GM18517 (cell line): ENCODE measurements around the gene DPM2.

Experiments used
- ATAC-seq: cut with Tn5 transposase; IDR thresholded peaks from one replicate; pipeline ENCODE4 v1.9.1; 2021; ENCODE audit warnings: mild to moderate bottlenecking, moderate library complexity; ENCODE audit not compliant: unreplicated experiment

Gene DPM2

DNA sequence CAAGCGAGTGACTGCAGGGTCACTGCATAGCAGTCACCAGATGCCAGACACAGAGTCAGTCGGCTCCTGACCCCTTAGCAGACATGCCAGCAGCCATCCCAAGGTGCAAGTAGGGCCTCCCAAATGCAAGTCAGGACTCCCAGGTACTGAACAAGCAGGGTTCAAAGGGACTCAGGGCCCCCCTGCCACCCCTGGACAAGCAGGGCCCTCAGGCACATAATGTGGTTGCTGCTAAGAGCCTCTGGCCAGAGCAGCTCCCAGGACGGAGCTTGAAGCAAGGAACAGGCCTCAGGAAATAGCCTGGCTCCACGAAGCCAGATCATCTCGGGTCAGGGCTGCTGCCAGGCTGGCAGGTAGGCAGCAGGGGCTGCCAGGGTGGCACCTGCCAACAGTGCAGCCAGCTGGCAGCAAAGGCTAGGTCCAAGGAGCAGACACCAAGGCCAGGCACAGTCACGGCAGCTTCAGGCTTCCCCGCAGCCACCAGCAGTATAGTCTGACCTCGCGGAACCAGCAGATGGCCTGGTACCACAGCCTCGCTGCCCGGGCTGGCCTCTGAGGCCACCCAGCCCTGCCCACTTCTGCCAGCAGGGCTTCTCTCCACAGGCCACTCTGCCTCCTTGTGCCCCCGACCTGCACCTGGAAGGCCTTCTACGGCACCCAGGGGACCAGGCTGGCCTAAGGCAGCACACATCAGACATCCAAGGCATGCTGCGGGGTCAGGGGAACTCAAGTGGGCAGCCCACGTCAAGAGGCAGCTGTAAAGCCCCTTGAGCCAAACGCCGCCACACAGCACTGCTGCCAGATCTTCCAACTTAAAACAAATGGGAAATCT, 35.7 kb upstream of the DPM2 start:
- no peak for ATAC-seq

DNA sequence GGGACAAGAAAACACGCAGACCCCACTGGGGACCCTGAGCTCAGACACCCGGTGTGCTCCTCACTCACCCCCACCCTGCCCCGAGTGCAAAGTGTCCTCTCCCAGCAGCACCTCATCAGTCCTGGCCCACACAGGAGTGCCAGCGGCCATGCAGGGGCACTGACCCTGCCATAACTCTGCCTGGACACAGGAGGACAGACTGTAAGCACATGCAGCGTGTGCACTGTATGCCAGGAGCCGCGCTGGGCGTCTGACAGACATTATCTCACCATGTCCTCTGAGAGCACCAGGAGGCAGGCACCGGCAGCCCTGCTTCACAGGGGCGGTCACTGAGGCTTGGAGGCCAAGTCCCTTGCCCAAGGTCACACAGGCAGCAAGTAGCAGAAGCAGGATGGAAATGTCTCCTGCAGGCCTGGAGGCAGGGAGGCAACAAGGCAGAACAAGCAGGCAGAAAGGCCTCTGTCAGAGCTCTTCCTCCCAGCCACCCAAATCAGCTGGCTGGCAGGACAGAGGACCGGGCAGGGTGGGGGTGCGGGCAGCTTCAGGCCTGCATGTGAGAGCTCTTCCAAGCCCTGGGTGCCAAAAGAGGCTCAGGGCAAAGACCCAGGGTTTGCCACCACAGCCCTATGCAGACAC, 34.7 kb upstream of the DPM2 start:
- ATAC-seq: no peak

GRCh38 chr9:127971357-127972235, 33.9 kb upstream of the DPM2 start:
- no peak for ATAC-seq

DNA sequence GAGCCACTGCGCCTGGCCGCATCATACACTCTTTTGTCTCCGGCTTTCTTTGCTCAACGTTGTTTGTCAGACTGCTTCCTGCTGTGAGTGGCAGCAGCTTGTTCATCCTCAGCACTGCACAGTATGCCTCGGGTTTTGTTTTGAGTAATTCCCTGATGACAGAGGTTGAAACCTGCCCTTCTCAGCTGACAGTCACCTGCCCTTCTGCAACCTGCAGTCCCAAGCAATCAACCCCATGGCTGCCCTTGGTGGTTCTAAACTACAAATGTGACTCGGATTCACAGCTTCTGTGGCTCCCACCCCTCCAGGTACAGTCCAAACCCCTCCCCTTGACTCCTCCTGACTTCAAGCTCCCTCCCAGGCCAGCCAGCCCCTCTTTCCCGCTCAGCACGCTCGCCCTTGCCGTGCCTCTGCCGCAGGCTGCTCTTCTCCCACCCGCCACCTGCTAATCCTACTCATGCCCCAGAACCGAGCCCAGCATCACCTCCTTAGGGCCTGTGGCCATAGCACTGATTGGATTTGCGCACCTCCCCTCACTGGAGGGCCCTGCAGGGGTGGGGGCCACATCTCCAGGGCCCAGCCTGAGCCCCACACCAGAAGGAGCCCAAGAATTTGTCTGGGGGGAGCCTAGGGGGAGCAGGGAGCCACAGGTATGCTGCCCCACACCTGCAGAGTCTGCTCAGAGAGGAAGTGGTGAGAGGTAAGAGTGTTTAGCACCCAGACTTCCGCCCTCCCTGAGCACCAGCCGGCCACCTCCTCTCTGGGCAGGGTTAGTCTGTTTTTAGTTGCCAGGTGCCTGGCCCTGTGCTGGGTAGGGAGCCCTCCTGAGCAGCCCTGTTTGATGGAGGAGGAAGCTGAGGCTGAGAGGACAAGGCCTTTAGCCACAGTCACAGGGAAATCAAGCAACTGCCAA, 33.0 kb upstream of the DPM2 start:
- ATAC-seq: peak; percentile 92

GRCh38 chr9:127968700-127969383, 31.2 kb upstream of the DPM2 start:
- no peak for ATAC-seq

- no peak for ATAC-seq
These were observed 30.4 kb upstream of the DPM2 start for GRCh38 chr9:127968042-127968441.

- ATAC-seq: no peak
These were observed 29.6 kb upstream of the DPM2 start for GRCh38 chr9:127967151-127967809.

DNA sequence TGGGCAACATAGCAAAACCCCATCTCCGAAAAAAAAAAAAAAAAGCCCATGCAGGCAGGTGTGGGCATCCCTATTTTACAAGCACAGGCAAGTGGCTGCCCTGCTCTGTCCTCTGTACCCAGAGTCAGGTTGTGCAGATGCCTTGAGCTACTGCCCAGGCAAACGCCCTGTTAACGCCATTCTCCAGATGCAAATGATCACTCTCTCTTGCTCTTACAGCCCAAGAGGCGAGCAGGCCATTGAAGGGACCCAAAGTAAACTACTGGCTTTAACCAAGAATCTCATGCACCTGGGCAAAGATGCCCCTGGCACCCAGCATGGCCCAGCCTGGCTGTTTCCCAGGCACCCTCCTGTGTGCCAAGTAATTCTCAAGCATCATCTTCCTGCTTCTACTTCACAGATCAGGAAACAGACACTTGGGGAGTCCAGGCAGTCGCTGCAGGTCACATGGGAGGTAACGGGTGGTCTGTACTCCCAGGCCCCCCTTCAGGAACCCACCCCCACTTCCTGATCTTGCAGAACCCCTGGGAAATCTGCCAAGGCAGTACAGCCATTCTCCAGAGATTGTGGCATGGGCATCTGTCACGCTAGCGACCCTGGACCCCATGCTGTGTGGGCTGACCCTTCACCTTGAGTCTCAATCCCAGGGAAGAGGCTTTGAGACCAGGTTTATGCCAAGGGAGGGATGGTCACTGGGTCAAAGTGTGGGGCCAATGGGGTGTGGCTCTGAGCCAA, 28.9 kb upstream of the DPM2 start:
- ATAC-seq: no peak

GRCh38 chr9:127965953-127966352, 28.3 kb upstream of the DPM2 start:
- no peak for ATAC-seq

- ATAC-seq: no peak
These were observed 25.9 kb upstream of the DPM2 start for GRCh38 chr9:127963359-127964064.

- no peak for ATAC-seq
These were observed 25.3 kb upstream of the DPM2 start for GRCh38 chr9:127963041-127963358.

- ATAC-seq: no peak
These were observed 24.6 kb upstream of the DPM2 start for GRCh38 chr9:127962278-127962677.

- no peak for ATAC-seq
These were observed 24.0 kb upstream of the DPM2 start for GRCh38 chr9:127961613-127962155.

DNA sequence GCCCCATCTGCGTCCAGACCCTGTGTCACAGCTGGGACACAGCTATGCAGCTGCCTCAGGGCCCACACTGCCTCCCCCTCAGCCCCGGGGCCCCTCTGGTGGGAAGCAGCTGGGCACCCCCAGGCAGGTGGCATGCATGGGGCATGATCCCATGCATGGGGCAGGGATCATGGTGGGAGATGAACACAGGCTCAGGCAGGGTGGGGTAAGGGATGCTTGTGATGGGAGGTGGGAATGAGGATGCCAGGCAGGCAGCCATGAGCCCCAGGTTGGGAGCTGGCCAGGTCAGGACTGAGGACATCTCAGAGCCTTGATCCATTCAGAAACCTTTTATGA, 23.5 kb upstream of the DPM2 start:
- ATAC-seq: no peak

DNA sequence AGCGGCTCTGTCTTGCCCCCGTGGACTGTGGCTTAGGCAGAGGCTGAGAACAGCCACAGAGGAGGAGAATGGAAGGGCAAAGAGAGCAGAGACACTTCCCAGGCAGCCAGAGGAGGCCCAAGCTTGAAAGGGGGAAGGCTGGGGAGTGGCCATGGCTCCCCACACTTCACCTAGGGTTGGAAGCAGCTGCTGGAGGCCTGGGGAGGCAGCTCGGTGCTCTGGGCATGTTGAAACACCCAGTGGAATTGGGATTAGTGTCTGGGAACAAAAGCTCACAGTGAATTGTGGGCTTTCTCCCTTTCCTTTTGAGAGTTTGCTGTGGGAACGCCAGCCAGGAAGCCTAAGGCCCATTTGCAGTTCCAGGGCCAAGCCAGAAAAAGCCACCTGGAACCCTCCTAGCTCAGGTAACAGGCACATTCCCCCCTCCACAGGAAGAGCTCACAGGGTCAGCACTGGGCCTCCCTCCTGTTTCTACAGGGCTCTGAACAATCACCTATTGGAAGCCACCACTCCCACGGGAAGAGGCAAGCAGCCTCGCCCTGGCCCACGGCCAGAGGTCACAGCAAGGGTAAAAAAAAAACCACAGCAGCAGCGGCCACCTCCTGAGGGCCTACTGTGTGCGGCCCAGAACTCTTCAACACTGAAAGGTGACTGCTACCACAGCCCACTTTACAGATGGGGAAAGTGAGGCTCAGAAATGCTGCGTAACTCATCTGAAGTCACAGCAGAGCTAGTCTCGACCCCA, 22.9 kb upstream of the DPM2 start:
- no peak for ATAC-seq

DNA sequence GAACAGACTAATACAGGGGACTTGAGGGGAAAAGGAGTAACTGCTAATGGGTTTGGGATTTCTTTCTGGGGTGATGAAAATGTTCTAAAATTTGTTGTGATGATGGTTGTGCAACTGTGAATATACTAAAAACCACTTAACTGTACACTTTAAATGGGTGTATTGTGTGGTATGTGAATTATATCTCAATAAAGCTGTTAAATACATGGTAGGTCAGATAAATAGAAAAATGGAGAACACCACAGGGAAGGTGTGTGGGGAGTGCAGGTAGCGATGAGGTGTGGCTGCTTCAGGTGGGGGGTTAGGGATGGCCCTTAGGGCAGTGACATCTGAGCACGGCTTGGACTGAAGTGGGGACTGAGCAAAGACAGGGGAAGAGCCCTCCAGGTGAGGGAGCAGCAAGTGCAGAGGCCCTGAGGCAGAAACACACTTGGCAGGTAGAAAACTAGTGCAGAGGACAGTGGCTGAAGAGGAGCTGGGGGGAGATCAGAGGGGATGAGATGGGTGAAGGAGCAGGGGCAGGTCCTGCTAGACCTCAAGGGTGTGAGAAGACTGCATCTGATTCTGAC, 22.3 kb upstream of the DPM2 start:
- no peak for ATAC-seq

GRCh38 chr9:127959398-127959797, 21.7 kb upstream of the DPM2 start:
- no peak for ATAC-seq
